GM23338 (cell line): ENCODE data around the gene SERGEF. TPM values are rescaled to one million over a fixed set of nuclear protein-coding genes. Genes with fewer than 3 reads are reported as not detected.

Experiments
- ATAC-seq: fragments of 200-7000 bp; cut with Tn5 transposase; 3 replicates; pipeline ENCODE4 v1.9.1; 2020
- DNase-seq: peaks from one replicate; pipeline ENCODE4 v3.0.0-alpha.2; 2015; ENCODE audit warnings: low spot score
- H2AFZ ChIP-seq: fragments of 200-600 bp; sonication (generic); 2 replicates; pipeline ENCODE4 v1.8.0; 2016; ENCODE audit warnings: antibody characterized with exemption, mild to moderate bottlenecking, moderate library complexity
- H3F3A ChIP-seq: fragments of 200-600 bp; sonication (generic); replicated peaks from 2 replicates; pipeline ENCODE4 v1.8.0; 2017; ENCODE audit warnings: antibody characterized with exemption, mixed run types, low read depth
- H3K27ac ChIP-seq: fragments of 200-600 bp; sonication (generic); 2 replicates; pipeline ENCODE4 v1.6.1; 2016; ENCODE audit warnings: low read depth
- H3K27me3 ChIP-seq: fragments of 200-600 bp; sonication (generic); 2 replicates; pipeline ENCODE4 v1.8.0; 2016; ENCODE audit warnings: mild to moderate bottlenecking, mixed run types, moderate library complexity; ENCODE audit not compliant: insufficient read depth
- H3K36me3 ChIP-seq: fragments of 200-600 bp; sonication (generic); 2 replicates; pipeline ENCODE4 v1.8.0; 2016; ENCODE audit warnings: mild to moderate bottlenecking; ENCODE audit not compliant: insufficient read depth
- H3K4me1 ChIP-seq: fragments of 200-600 bp; sonication (generic); 2 replicates; pipeline ENCODE4 v1.8.0; 2016; ENCODE audit warnings: mild to moderate bottlenecking, moderate library complexity; ENCODE audit not compliant: insufficient read depth
- H3K4me2 ChIP-seq: fragments of 200-600 bp; sonication (generic); 2 replicates; pipeline ENCODE4 v1.7.1; 2017; ENCODE audit warnings: mixed run types
- H3K4me3 ChIP-seq: fragments of 200-600 bp; sonication (generic); 2 replicates; pipeline ENCODE4 v1.6.1; 2016; ENCODE audit warnings: mixed run types
- H3K79me2 ChIP-seq: fragments of 200-600 bp; sonication (generic); replicated peaks from 2 replicates; pipeline ENCODE4 v1.8.0; 2017; ENCODE audit warnings: mild to moderate bottlenecking; ENCODE audit not compliant: insufficient read depth
- H3K9me2 ChIP-seq: fragments of 200-600 bp; sonication (generic); 2 replicates; pipeline ENCODE4 v1.8.0; 2017; ENCODE audit not compliant: insufficient read depth
- H4K20me1 ChIP-seq: fragments of 200-600 bp; sonication (generic); replicated peaks from 2 replicates; pipeline ENCODE4 v1.8.0; 2017; ENCODE audit warnings: mild to moderate bottlenecking; ENCODE audit not compliant: insufficient read depth
- H3K27ac Mint-ChIP-seq: 2 replicates; pipeline ENCODE4 v1.8.0; 2020; ENCODE audit warnings: inconsistent platforms, mild to moderate bottlenecking, moderate library complexity, mixed read lengths
- H3K27me3 Mint-ChIP-seq: 3 replicates; pipeline ENCODE4 v1.8.0; 2022; ENCODE audit warnings: low read depth, mild to moderate bottlenecking, moderate library complexity, mixed read lengths, inconsistent platforms; ENCODE audit not compliant: insufficient read depth, poor library complexity
- H3K36me3 Mint-ChIP-seq: 3 replicates; pipeline ENCODE4 v1.8.0; 2021; ENCODE audit warnings: low read depth, mild to moderate bottlenecking, inconsistent platforms, moderate library complexity, mixed read lengths
- H3K4me1 Mint-ChIP-seq: 3 replicates; pipeline ENCODE4 v1.8.0; 2020; ENCODE audit warnings: mild to moderate bottlenecking, inconsistent platforms, mixed read lengths
- H3K4me3 Mint-ChIP-seq: 3 replicates; pipeline ENCODE4 v1.8.0; 2021; ENCODE audit warnings: moderate library complexity, mild to moderate bottlenecking, inconsistent platforms, mixed read lengths
- H3K9me3 Mint-ChIP-seq: 3 replicates; pipeline ENCODE4 v1.8.0; 2020; ENCODE audit warnings: moderate library complexity, mild to moderate bottlenecking, inconsistent platforms, mixed read lengths
- CREB1 ChIP-seq: fragments of 250-450 bp; sonication (Bioruptor Pico); IDR thresholded peaks from 2 replicates; pipeline ENCODE4 v1.5.0; 2020; ENCODE audit warnings: low read depth, mild to moderate bottlenecking, moderate library complexity
- EZH2 ChIP-seq: fragments of 200-600 bp; sonication (generic); IDR thresholded peaks from one replicate; pipeline ENCODE4 v1.8.0; 2017; ENCODE audit warnings: antibody characterized with exemption, mild to moderate bottlenecking, low read depth; ENCODE audit not compliant: unreplicated experiment
- EZH2phosphoT487 ChIP-seq: fragments of 200-600 bp; sonication (generic); IDR thresholded peaks from one replicate; pipeline ENCODE4 v1.8.1; 2018; ENCODE audit warnings: antibody characterized with exemption; ENCODE audit not compliant: unreplicated experiment
- JUNB ChIP-seq: IDR thresholded peaks from one replicate; pipeline ENCODE4 v1.6.1; 2016; ENCODE audit warnings: antibody characterized with exemption; ENCODE audit not compliant: unreplicated experiment
- NANOG ChIP-seq: IDR thresholded peaks from 2 replicates; pipeline ENCODE4 v1.6.1; 2016; ENCODE audit warnings: antibody characterized with exemption, borderline replicate concordance
- POLR2AphosphoS5 ChIP-seq: IDR thresholded peaks from 2 replicates; pipeline ENCODE4 v1.6.1; 2016; ENCODE audit warnings: antibody characterized with exemption, low read depth
- STAT1 ChIP-seq: IDR thresholded peaks from one replicate; pipeline ENCODE4 v1.6.1; 2016; ENCODE audit warnings: antibody characterized with exemption; ENCODE audit not compliant: unreplicated experiment
- ZNF114 ChIP-seq: fragments of 250-450 bp; sonication (Bioruptor Pico); IDR thresholded peaks from 2 replicates; pipeline ENCODE4 v1.5.0; 2020; ENCODE audit warnings: mild to moderate bottlenecking, moderate library complexity
- ZNF331 ChIP-seq: fragments of 250-450 bp; sonication (Bioruptor Pico); IDR thresholded peaks from 2 replicates; pipeline ENCODE4 v1.5.0; 2020; ENCODE audit warnings: low read depth, mild to moderate bottlenecking, moderate library complexity
- polyA plus RNA-seq: library from polyadenylated mRNA; unstranded; fragments of >200 nt; fragmentation: Nextera tagmentation; extraction: Ambion mirVana; gene quantifications from 2 replicates; pipeline ENCODE4 v1.2.1, GENCODE V29; 2016
- total RNA-seq: library from RNA; depleted of rRNA; stranded (reverse); fragments of >200 nt; shearing (Covaris generic); gene quantifications from 2 replicates; pipeline ENCODE4 v1.2.3, GENCODE V29; 2014
- TF ChIP-seq, protein P1 (sequence below): IDR thresholded peaks from 2 replicates; pipeline ENCODE4 v1.6.1; 2016; ENCODE audit warnings: antibody characterized with exemption
- TF ChIP-seq, protein P2 (sequence below), 2 experiments: fragments of 200-600 bp in 1 of 2; sonication (generic) in 1 of 2; conservative IDR thresholded peaks; 2 replicates each; pipeline versions ENCODE4 v1.5.1 to v1.6.1; 2016 to 2017; ENCODE audit warnings: antibody characterized with exemption in 2 of 2, low read depth in 2 of 2, mild to moderate bottlenecking in 2 of 2, moderate library complexity in 1 of 2
- TF ChIP-seq, protein P3 (sequence below): fragments of 250-450 bp; sonication (Bioruptor Pico); IDR thresholded peaks from 2 replicates; pipeline ENCODE4 v1.5.0; 2020; ENCODE audit warnings: mild to moderate bottlenecking, moderate library complexity
- TF ChIP-seq, protein P4 (sequence below): IDR thresholded peaks from one replicate; pipeline ENCODE4 v1.6.1; 2018; ENCODE audit warnings: antibody characterized with exemption; ENCODE audit not compliant: unreplicated experiment

SERGEF gene
- total and polyA plus RNA-seq, 2 experiments from 2014 or later = 24.2 to 27.9 TPM

DNA sequence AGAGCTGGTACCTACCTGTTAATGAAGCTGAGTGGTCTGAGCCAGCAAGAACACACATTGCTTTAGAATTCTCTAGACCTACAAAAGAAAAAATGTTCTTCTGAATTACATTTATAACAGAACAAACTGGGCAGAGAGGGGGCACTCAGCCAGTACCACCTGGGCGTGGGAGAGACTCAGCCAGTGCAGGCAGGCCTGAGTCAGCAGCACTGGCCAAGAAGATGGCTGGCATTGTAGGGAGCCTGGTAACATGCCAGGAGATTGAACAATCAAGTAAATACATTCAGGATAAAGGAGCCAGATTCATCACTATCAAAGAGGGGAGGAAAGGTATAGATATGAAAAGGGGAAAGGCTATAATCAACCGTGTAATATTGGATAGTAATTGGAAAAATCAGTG, 19.9 kb downstream of the SERGEF start:
- ATAC-seq (no peak), DNase-seq (no peak)
- Mint-ChIP-seq H3K27me3 (no peaks in the 10 kb centered on the region), H3K27ac (no peak overlapping the region), H3K36me3 (no peaks in the 10 kb centered on the region; the same call in 1 of the 3 replicates), H3K9me3 (no peaks in the 10 kb centered on the region), H3K4me3 (no peak overlapping the region), H3K4me1 (peaks cover 3% of the 10 kb centered on the region; the same call in 1 of the 3 replicates)
- no peaks in the 10 kb centered on the region for H3F3A ChIP-seq
- no peak overlapping the region for H2AFZ ChIP-seq
- no peak overlapping the region for H3K4me3 ChIP-seq
- no peak for TF ChIP-seq EZH2
- TF ChIP-seq, protein P1, sequence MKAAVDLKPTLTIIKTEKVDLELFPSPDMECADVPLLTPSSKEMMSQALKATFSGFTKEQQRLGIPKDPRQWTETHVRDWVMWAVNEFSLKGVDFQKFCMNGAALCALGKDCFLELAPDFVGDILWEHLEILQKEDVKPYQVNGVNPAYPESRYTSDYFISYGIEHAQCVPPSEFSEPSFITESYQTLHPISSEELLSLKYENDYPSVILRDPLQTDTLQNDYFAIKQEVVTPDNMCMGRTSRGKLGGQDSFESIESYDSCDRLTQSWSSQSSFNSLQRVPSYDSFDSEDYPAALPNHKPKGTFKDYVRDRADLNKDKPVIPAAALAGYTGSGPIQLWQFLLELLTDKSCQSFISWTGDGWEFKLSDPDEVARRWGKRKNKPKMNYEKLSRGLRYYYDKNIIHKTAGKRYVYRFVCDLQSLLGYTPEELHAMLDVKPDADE = no peak
- TF ChIP-seq, protein P2, sequence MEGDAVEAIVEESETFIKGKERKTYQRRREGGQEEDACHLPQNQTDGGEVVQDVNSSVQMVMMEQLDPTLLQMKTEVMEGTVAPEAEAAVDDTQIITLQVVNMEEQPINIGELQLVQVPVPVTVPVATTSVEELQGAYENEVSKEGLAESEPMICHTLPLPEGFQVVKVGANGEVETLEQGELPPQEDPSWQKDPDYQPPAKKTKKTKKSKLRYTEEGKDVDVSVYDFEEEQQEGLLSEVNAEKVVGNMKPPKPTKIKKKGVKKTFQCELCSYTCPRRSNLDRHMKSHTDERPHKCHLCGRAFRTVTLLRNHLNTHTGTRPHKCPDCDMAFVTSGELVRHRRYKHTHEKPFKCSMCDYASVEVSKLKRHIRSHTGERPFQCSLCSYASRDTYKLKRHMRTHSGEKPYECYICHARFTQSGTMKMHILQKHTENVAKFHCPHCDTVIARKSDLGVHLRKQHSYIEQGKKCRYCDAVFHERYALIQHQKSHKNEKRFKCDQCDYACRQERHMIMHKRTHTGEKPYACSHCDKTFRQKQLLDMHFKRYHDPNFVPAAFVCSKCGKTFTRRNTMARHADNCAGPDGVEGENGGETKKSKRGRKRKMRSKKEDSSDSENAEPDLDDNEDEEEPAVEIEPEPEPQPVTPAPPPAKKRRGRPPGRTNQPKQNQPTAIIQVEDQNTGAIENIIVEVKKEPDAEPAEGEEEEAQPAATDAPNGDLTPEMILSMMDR (conservative IDR thresholded peaks at IDR 0.05; ENCODE audit: low read depth in 2 of 2) = no peak
- TF ChIP-seq EZH2phosphoT487 = no peak
- TF ChIP-seq, protein P3, sequence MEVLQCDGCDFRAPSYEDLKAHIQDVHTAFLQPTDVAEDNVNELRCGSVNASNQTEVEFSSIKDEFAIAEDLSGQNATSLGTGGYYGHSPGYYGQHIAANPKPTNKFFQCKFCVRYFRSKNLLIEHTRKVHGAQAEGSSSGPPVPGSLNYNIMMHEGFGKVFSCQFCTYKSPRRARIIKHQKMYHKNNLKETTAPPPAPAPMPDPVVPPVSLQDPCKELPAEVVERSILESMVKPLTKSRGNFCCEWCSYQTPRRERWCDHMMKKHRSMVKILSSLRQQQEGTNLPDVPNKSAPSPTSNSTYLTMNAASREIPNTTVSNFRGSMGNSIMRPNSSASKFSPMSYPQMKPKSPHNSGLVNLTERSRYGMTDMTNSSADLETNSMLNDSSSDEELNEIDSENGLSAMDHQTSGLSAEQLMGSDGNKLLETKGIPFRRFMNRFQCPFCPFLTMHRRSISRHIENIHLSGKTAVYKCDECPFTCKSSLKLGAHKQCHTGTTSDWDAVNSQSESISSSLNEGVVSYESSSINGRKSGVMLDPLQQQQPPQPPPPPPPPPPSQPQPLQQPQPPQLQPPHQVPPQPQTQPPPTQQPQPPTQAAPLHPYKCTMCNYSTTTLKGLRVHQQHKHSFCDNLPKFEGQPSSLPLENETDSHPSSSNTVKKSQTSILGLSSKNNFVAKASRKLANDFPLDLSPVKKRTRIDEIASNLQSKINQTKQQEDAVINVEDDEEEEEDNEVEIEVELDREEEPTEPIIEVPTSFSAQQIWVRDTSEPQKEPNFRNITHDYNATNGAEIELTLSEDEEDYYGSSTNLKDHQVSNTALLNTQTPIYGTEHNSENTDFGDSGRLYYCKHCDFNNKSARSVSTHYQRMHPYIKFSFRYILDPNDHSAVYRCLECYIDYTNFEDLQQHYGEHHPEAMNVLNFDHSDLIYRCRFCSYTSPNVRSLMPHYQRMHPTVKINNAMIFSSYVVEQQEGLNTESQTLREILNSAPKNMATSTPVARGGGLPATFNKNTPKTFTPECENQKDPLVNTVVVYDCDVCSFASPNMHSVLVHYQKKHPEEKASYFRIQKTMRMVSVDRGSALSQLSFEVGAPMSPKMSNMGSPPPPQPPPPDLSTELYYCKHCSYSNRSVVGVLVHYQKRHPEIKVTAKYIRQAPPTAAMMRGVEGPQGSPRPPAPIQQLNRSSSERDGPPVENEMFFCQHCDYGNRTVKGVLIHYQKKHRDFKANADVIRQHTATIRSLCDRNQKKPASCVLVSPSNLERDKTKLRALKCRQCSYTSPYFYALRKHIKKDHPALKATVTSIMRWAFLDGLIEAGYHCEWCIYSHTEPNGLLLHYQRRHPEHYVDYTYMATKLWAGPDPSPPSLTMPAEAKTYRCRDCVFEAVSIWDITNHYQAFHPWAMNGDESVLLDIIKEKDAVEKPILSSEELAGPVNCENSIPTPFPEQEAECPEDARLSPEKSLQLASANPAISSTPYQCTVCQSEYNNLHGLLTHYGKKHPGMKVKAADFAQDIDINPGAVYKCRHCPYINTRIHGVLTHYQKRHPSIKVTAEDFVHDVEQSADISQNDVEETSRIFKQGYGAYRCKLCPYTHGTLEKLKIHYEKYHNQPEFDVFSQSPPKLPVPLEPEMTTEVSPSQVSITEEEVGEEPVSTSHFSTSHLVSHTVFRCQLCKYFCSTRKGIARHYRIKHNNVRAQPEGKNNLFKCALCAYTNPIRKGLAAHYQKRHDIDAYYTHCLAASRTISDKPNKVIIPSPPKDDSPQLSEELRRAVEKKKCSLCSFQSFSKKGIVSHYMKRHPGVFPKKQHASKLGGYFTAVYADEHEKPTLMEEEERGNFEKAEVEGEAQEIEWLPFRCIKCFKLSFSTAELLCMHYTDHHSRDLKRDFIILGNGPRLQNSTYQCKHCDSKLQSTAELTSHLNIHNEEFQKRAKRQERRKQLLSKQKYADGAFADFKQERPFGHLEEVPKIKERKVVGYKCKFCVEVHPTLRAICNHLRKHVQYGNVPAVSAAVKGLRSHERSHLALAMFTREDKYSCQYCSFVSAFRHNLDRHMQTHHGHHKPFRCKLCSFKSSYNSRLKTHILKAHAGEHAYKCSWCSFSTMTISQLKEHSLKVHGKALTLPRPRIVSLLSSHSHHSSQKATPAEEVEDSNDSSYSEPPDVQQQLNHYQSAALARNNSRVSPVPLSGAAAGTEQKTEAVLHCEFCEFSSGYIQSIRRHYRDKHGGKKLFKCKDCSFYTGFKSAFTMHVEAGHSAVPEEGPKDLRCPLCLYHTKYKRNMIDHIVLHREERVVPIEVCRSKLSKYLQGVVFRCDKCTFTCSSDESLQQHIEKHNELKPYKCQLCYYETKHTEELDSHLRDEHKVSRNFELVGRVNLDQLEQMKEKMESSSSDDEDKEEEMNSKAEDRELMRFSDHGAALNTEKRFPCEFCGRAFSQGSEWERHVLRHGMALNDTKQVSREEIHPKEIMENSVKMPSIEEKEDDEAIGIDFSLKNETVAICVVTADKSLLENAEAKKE (CRISPR knock-in tag) = no peak
- TF ChIP-seq JUNB = no peak
- no peak for TF ChIP-seq ZNF114 (CRISPR knock-in tag)
- no peak for TF ChIP-seq STAT1
- TF ChIP-seq, protein P4, sequence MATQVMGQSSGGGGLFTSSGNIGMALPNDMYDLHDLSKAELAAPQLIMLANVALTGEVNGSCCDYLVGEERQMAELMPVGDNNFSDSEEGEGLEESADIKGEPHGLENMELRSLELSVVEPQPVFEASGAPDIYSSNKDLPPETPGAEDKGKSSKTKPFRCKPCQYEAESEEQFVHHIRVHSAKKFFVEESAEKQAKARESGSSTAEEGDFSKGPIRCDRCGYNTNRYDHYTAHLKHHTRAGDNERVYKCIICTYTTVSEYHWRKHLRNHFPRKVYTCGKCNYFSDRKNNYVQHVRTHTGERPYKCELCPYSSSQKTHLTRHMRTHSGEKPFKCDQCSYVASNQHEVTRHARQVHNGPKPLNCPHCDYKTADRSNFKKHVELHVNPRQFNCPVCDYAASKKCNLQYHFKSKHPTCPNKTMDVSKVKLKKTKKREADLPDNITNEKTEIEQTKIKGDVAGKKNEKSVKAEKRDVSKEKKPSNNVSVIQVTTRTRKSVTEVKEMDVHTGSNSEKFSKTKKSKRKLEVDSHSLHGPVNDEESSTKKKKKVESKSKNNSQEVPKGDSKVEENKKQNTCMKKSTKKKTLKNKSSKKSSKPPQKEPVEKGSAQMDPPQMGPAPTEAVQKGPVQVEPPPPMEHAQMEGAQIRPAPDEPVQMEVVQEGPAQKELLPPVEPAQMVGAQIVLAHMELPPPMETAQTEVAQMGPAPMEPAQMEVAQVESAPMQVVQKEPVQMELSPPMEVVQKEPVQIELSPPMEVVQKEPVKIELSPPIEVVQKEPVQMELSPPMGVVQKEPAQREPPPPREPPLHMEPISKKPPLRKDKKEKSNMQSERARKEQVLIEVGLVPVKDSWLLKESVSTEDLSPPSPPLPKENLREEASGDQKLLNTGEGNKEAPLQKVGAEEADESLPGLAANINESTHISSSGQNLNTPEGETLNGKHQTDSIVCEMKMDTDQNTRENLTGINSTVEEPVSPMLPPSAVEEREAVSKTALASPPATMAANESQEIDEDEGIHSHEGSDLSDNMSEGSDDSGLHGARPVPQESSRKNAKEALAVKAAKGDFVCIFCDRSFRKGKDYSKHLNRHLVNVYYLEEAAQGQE = no peak
- TF ChIP-seq POLR2AphosphoS5 = no peak
- no peak for TF ChIP-seq CREB1 (CRISPR knock-in tag)
- TF ChIP-seq ZNF331 = no peak
- no peak for TF ChIP-seq NANOG
- H3K79me2 ChIP-seq = no peaks in the 10 kb centered on the region
- no peaks in the 10 kb centered on the region for H4K20me1 ChIP-seq
- no peaks in the 10 kb centered on the region for H3K27me3 ChIP-seq
- H3K4me2 ChIP-seq = no peak overlapping the region
- H3K4me1 ChIP-seq = no peaks in the 10 kb centered on the region
- no peaks in the 10 kb centered on the region for H3K36me3 ChIP-seq
- no peak overlapping the region for H3K27ac ChIP-seq
- H3K9me2 ChIP-seq = no peaks in the 10 kb centered on the region
